ENCODE measurements around the gene FMN1.
A peak's percentile ranks its signal among the peaks of the same experiment; 100 is the strongest.

Gene FMN1

GRCh38 chr15:32904448-32904847 is 290.1 kb downstream of the FMN1 start:
- DNase-seq: no peak
- H3K4me3 ChIP-seq (ENCODE audit: low read depth, low read length): no peak overlapping the region
- no peak for TF ChIP-seq CTCF (IDR thresholded peaks at IDR 0.05; ENCODE audit: low read depth, low read length, missing control alignments)
- peaks cover under 1% of the 10 kb centered on the region for H3K36me3 ChIP-seq (replicated peaks)
- in situ Hi-C loops (cut with HindIII; ENCODE audit: low pct_ligation_motif_present, low sequenced_read_pairs): no loop called here
- H3K27me3 ChIP-seq (replicated peaks): no peaks in the 10 kb centered on the region
- H3K27ac ChIP-seq: no peak overlapping the region

- in situ Hi-C loops (cut with HindIII; ENCODE audit: low pct_ligation_motif_present, low sequenced_read_pairs): no loop called here
- no peak overlapping the region for H3K27ac ChIP-seq
- no peak for DNase-seq
- H3K27me3 ChIP-seq (replicated peaks): no peaks in the 10 kb centered on the region
- H3K4me3 ChIP-seq (ENCODE audit: low read depth, low read length): no peak overlapping the region
- H3K36me3 ChIP-seq (replicated peaks): peaks cover 2% of the 10 kb centered on the region
- no peak for TF ChIP-seq CTCF (IDR thresholded peaks at IDR 0.05; ENCODE audit: low read depth, low read length, missing control alignments)
Observed at GRCh38 chr15:32903591-32904290, 290.8 kb downstream of the FMN1 start.

- in situ Hi-C loops (cut with HindIII; ENCODE audit: low pct_ligation_motif_present, low sequenced_read_pairs): no loop called here
- no peak for DNase-seq
- Histone ChIP-seq H3K36me3 (replicated peaks) (peaks cover 9% of the 10 kb centered on the region), H3K27me3 (replicated peaks) (no peaks in the 10 kb centered on the region), H3K4me3 (ENCODE audit: low read depth, low read length) (no peak overlapping the region), H3K27ac (no peak overlapping the region)
- TF ChIP-seq CTCF (IDR thresholded peaks at IDR 0.05; ENCODE audit: low read depth, low read length, missing control alignments): no peak
Observed at GRCh38 chr15:32901995-32902394, 292.5 kb downstream of the FMN1 start.

GRCh38 chr15:32901192-32901591 is 293.3 kb downstream of the FMN1 start:
- peaks cover 9% of the 10 kb centered on the region for H3K36me3 ChIP-seq (replicated peaks)
- DNase-seq: no peak
- in situ Hi-C loops (cut with HindIII; ENCODE audit: low pct_ligation_motif_present, low sequenced_read_pairs): no loop called here
- no peak overlapping the region for H3K4me3 ChIP-seq (ENCODE audit: low read depth, low read length)
- H3K27me3 ChIP-seq (replicated peaks): no peaks in the 10 kb centered on the region
- TF ChIP-seq CTCF (IDR thresholded peaks at IDR 0.05; ENCODE audit: low read depth, low read length, missing control alignments): no peak
- no peak overlapping the region for H3K27ac ChIP-seq

- TF ChIP-seq CTCF (IDR thresholded peaks at IDR 0.05; ENCODE audit: low read depth, low read length, missing control alignments): no peak
- in situ Hi-C loops (cut with HindIII; ENCODE audit: low pct_ligation_motif_present, low sequenced_read_pairs): no loop called here
- Histone ChIP-seq H3K36me3 (replicated peaks) (peaks cover 9% of the 10 kb centered on the region), H3K4me3 (ENCODE audit: low read depth, low read length) (no peak overlapping the region), H3K27me3 (replicated peaks) (no peaks in the 10 kb centered on the region), H3K27ac (peak overlapping the region; percentile 3)
- no peak for DNase-seq
Observed at GRCh38 chr15:32899126-32899596, 295.4 kb downstream of the FMN1 start.

GRCh38 chr15:32898414-32898813 is 296.1 kb downstream of the FMN1 start:
- in situ Hi-C loops (cut with HindIII; ENCODE audit: low pct_ligation_motif_present, low sequenced_read_pairs): no loop called here
- Histone ChIP-seq H3K27ac (no peak overlapping the region), H3K36me3 (replicated peaks) (peaks cover 14% of the 10 kb centered on the region), H3K27me3 (replicated peaks) (no peaks in the 10 kb centered on the region), H3K4me3 (ENCODE audit: low read depth, low read length) (no peak overlapping the region)
- TF ChIP-seq CTCF (IDR thresholded peaks at IDR 0.05; ENCODE audit: low read depth, low read length, missing control alignments): no peak
- no peak for DNase-seq

Measured in brain microvascular endothelial cell (primary cell).